Measurements from ENCODE around the gene TUBA4B.

TUBA4B gene

DNA sequence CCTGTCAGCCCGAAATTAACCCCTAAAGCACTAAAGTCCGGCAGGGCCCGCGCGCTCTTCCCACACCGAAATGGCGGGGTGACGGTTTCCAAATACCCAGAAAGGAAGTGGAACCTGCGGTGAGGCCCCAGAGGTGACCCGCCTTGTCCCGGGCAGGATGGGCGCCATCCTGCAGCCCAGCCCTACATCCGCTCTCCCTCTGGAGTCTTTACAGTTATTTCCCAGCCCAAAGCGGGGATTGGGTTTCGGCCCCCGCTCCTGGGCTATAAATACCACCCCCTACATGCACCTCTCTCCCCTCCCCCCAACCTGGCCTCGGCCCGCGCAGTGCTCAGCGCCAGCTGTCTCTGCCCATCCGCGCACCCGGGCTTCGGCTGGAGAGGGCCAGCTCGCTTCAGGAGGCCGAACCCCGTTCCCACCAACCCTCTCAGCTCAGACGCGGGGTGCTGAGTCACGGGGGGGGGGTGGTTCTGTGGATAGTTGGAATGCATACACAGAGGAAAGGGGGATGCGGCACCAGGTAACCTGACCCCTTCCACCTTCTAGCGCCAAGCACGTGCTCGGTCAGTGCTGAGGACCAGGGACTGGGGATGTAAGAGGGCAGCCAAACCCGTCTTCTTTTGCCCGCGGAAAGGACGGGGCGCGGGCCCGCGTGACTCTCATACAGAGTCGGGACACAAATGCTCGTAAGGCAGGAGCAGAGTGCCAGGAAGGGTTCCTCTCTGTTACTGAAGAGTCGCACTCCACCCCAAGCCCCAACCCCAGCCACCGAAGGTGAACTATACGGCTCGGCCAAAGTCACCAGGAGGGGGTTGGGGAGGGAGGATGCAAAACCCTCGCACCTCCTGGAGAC lies at the start of gene TUBA4B:
TUBA4B (plus strand) TSS at position 344 of the 853 bp plus-strand sequence; CDS start at position 509, 165 bp downstream.
- peak; percentile 69 to 71 for DNase-seq

DNA sequence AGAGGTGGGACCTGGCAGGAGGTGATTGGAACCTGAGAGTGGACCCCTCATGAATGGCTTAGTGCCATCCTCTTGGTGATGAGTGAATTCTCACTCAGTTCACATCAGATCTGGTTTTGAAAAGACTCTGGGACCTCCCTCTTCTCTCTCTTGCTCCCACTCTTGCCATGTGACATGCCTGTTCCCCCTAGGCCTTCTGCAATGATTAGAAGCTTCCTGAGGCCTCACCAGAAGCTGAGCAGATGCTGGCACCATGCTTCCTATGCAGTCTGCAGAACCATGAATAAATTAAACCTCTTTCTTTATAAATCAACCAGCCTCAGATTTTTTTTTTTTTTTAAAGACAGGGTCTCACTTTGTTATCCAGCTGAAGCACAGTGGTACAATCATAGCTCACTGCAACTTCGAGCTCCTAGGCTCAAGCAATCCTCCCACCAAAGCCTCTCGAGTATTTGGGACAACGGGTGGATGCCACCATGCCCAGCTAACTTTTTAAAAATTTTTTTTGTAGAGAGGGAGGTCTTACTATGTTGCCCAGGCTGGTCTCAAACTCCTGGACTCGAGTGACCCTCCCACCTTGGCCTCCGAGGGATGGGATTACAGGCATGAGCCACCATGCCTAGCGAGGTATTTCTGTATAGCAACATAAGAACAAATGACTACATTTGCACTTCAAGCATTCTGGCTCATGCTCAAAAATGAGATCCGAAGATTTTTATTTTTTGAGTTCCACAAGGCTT lies 48.4 kb upstream of the TUBA4B start:
- DNase-seq = no peak

DNA sequence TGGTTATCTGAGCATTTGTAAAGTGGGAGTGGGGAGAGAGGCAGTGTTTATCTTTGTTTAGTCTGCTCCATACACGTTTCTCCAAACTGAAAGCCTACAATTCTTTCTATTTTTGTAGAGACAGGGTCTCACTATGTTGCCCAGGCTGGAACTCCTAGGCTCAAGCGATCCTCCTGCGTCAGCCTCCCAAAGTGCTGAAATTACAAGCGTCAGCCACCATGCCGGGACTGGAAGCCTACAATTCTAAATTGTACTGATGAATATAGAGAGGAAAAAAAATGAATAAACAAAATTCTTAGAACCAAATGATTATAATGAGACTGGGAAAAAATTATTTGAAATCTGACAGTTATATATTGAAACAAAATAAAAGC lies 47.9 kb upstream of the TUBA4B start:
- DNase-seq = no peak

DNA sequence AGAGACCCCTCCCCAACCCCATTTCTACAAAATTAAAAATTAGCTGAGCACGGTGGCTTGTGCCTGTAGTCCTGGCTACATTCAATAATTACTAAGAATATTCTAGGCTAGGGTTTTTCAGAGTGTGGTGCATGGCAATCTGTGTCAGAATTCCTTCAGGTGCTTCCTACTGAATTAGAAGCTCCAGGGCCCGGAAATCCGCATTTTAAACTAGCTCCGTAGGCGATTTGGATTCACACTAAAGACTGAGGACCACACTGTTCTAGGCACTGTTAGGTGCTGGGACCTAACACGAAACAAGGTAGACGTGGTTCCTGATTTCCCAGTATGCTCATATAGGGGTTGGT lies 47.1 kb upstream of the TUBA4B start:
- no peak for DNase-seq

DNA sequence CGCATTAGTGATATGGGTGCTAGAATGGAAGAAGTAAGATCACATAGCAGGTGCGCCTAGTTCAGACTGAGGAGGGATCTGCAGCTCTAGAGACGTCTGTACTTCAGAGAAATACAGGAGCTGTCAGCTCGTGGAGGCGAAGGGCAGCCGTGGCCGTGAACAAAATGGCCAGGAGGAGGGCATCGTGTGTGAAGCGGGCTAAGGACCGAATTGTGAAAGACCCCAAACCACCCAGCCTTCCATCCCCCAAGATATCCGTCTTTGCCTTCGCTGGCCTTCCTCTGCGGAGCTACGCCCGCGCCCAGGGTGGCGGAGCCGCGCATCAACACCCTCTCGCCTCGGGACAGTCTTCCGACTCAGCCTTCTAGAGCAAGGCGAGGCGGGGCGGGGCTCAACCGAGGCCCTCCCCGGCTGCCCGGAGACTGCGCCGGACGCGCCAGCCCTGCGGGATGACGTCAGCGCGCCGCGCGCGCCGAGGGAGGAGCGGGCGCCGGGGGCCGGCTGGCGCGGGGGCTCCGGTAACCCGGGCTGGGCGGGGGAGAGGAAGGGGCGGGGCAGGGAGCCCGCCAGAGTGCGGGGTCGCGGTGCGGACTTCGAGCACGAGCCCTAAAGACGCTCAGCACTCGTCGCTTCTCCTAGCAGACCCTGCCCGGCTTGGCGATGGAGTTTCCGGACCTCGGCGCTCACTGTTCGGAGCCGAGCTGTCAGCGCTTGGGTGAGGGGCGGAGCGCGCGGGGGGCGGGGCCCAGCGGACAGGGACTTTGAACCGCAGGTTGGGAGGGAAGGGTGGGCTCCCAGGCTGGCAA lies 46.5 kb upstream of the TUBA4B start, which contains the start of gene ZFAND2B:
ZFAND2B (plus strand) TSS at position 455 of the 806 bp plus-strand sequence; CDS start at position 661, 206 bp downstream.
- DNase-seq = peak; percentile 95 to 96

DNA sequence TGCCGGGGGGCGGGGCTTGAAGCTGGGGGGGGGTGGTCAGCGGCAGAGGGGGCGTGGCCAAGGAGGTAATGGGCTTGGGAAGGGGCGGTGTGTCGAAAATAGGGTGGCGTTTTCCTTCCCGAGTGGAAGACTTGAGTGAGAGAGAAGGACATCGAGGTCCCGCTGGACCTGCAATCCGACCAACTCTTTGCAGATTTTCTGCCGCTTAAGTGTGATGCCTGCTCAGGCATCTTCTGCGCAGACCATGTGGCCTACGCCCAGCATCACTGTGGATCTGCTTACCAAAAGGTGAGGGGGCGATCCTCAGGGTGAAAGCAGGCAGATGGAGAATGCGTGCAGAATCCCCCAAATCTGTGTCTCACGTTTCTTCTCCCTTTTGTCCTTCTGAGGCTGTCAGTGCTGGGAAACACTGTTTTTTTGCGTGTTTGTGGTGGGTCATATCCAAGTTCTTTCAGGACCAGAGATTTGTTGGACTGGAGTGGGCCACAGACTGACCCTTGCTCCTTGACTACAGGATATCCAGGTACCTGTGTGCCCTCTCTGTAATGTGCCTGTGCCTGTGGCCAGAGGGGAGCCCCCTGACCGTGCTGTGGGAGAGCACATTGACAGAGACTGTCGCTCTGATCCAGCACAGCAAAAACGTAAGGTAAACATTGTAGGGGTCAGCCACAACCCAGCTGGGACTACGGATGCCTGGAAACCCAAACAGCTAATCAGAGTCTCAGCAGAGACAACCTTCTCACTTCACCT lies 45.7 kb upstream of the TUBA4B start:
- DNase-seq = no peak

DNA sequence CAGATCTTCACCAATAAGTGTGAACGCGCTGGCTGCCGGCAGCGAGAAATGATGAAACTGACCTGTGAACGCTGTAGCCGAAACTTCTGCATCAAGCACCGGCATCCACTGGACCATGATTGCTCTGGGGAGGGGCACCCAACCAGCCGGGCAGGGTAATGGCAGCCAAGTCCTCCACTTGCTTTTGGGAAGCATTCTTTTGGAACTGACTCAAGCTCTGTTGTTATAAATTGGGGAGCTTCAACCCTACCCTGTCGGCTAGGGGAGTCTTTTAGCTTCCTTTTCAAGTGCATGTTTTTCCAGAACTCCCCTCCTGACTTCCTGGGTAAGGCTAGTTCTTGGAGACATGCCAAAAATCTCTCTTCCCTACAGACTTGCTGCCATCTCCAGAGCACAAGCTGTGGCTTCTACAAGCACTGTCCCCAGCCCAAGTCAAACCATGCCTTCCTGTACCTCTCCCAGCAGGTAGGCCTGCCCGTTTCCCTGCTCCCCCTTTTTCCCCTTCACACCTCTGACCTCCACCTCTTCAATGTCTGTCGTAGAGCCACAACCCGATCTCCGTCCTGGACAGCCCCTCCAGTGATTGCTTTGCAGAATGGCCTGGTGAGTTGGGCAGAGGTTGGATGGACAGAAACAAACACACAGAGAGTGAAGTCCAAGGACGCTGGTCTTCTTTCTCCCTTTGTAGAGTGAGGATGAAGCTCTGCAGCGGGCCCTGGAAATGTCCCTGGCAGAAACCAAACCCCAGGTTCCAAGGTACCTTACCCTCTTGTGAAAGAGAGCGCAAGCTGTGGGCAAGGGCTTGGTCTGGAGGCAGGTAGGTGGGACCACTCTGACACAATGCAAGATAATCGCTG lies 44.9 kb upstream of the TUBA4B start:
- no peak for DNase-seq

DNA sequence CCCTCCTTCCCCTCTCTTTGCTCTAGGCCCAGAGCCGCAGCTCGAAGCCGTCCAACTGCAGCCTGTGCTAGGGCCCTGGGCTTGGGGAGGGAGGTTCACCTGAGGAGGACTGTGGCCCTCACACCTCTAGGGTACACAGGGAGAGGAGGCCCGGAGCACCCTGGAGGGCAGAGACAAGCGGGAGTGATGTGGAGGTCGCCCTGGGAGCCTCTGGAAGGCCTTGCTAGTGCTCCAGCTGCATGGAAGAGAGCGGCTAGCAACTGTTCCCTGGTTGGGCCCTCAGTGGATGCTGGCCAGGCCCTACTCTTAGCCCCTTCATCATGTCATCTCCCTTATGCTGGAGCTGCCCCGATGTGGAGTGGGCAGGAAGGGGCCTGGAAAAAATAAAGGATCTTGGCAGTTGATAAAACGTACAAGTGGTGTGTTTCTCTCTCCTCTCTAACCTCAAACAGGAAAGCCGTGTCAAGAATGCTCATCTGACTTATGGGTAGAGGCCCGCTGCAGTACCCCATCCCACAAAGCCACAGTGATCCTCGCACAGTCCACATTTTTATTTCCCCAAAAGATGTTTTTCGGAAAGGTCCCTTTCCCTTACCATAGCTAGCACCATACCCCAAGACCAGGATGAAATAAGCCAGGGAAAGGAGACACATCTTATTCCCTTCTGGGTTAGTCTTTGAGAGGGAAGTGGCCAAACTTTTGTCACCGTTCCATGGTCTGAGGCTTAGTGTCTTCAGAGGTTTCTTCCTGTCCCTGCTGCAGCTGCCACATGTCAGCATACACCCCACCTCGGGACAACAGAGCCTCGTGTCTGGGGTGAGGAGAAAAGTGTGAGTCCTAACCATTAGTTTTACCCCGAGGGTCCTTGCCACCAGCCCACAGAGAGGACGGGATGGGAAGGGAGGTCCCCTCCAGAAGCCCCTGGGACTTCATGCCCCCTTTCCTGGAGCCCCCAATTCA lies 43.5 kb upstream of the TUBA4B start:
- DNase-seq = no peak

DNA sequence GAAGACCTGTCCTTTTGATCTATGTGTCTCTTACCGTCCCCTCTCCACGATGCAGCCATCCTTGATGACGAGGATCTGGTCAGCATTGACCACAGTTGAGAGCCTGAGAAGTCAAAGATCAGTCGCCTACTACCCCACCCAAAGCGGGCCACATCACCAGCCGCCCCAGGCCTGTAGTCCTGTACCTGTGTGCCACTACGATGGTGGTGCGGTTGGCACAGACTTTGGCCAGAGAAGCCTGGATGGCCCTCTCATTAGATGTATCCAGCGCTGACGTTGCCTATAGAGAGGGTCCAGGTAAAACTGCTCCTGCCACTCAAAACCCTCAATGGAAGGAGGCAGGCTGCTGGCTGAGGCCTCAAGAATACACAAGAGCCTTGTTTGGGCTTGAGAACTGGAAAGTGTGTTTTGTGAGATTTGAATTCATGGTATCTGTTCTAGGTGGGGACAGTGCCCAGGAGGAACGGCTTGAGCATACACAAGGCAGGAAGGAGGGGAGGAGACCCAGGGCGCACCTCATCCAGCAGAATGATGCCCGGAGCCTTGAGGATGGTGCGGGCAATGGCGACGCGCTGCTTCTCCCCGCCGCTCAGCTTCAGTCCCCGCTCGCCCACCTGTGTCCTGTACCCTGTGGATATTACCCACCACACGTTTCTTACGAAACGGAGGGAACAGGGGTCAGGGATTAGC lies 42.7 kb upstream of the TUBA4B start:
- no peak for DNase-seq

DNA sequence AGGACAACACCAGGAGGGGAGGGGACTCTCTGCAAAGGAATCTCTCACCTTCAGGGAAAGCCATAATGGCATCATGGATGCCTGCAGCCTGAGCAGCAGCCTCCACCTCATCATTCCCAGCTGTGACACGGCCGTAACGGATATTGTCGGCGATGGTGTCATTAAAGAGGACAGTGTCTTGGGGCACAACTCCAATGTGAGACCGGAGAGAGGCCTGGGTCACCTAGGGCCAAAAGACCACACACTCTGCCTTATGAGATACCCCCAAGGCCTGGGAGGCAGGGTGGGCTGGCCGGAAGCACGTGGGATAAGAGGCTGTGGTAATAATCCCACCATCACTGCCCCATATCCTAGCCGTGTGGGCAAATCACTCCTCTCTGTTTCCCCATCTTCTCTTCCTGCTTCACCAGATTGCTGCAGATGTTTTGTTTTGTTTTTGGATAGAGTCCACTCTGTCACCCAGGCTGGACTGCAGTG lies 42.1 kb upstream of the TUBA4B start:
- DNase-seq = no peak

DNA sequence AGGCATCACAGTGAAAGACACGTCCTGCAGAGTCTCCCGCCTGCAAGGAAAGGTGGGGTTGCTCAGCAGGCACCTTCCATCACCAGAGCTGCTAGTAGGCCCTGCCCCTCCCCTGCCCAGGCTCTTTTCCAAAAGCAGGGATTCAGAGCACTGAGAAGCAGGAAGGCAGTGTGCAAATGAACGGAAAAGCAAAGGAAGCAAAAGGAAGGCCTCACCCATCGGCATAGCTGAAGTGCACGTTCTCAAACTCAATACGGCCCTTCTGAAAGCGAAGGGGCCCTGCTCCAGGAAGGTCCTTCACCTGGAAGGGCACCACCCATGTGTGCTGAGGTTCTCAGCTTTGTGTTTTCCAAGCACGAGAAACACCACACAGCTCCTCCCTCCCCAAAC lies 40.0 kb upstream of the TUBA4B start:
- DNase-seq = no peak

DNA sequence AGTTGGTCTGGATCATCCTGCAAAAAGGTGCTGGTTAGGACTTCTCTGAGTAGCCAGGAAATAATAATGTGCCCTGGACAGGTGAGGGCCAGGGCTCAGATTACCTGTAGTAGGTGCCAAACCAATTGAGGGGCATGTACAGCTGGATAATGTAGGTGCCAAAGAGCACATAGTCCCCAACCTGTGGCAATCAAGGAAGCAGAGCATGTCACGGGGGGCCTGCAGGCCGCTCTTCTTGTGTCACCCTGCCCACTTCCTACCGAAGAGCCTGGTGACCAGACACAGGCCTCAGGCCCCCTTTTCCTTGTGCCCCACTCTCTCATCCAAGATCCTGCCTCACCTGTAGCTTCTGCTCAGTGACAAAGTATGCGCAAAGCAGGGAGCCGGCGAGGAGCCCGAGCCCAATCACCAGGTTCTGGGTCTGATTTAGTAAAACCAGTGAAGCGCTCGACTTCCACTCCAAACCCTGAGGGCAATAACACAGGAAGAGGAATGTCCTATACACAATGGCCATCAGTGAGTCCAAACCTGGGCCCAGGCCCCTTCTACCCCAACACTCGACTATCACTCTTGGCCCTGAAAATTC lies 39.5 kb upstream of the TUBA4B start:
- no peak for DNase-seq

DNA sequence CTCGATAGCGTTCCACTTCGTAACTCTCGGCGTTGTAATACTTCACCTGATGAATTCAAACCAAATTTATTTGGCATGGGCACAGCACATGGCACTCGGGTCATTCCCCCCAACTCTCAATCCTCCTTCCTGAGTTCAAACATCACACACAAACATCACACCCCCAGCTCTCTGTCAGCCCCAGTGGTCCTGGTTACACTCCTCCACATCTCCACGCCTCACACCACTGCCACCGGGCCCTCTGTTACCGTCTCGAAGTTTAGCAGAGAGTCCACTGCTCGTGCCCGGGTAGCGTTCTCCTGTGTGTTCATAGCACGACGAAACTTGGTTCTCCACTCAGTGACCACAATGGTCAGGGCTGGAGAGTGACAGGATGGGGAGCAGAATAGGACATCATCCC lies 38.9 kb upstream of the TUBA4B start:
- no peak for DNase-seq

DNA sequence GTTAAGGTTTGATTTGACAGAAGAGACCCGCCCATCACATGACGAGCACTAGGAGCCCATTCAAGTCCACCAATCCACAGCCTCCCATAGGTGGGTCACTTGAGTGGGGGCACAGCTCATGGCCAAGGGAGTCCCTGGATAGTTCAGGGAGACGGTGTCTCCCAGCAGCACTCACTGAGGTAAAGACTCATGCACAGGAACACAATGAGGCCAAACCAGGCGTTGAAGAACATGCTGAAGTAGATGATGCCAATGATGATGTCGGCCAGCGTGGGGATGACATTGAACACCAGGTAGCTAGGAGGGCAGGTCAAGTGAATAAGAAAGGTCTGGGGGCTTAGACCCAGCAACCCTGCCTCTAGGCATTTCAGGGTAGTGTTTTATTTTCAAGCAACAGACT lies 38.3 kb upstream of the TUBA4B start:
- DNase-seq = no peak

DNA sequence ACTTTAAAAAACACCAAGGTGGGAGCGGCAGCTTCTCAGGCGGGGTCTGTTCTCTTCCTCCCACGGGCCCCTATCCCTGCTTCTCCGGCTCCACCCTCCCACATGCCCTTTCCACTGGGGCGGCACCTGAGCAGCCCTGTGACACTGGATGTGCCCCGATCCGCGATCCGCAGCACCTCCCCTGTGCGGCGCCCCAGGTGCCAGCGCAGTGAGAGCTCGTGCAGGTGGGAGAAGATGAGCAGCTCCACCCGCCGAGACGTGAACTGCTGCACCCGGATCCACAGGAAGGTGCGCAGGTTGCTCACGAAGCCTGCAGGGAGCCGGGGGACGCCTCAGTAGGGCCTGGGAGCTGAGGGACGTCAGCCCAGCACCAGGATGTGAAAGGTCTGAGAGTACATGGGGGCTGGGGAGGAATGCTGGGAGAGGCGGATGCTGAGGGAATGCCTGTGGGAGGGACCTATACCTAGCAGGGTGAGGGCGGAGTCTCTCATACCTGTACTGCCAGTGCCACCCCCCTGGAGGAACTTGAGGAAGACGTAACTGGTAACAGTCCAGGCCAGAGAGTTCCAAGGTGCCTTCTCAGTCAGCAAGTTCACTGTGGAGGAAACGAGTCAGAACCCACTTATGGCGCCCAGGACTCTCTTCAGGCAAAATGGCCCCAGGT lies 37.0 kb upstream of the TUBA4B start:
- no peak for DNase-seq

DNA sequence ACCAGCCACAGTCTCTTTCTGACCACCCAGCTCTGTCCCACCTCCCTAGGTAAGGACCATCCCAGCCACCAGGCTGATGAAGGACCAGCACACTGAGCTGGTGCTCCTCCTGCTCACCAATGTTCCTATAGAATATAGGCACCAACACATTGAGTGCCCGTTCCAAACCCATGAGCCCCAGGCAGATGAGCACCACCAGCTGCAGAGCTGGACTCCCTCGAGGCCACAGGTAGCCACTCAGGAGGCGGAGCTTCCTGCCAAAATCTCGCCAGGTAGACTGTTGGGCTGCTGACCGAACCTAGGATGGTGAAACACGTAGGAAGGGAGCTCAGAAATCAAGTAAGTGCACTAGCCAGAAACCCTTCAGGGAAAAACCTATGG lies 36.5 kb upstream of the TUBA4B start:
- no peak for DNase-seq

DNA sequence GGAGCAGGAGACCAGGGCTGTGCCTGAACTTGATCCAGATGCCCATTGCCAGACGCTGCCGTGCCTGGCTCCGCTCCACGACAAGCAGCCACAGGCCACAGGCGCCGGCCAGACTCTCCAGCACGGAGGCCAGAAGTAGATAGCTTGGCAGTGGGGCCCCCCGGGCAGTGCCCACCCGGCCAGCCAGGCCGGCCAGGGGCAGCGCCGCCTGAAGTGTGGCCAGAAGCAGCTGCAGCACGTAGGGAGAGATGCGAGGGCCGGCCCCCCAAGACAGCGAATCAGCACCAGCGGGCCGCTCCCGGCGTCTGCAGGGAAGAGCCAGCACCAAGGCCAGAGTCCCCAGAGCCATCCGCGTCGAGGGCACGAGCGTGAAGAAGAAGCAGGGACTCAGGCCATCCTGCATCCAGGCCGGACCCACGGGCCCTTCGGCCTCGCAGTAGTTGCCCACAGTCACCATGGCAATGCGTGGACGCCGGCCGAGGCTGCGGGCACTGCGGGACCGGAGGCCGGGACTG lies 34.8 kb upstream of the TUBA4B start:
- DNase-seq = no peak

Measured in activated T-cell treated with anti-CD3 and anti-CD28 coated beads, Interleukin-2, amount 50 U/mL, for 48 hours (primary cell).